Keratinocyte (primary cell): Measurements from ENCODE around the gene PICALM. TPM values are rescaled to one million over a fixed set of nuclear protein-coding genes. Genes with fewer than 3 reads are reported as not detected.

ENCODE experiments used
- DNase-seq: peaks from one replicate; pipeline ENCODE4 v3.0.0-alpha.2; 2011; ENCODE audit warnings: low read depth, missing footprints, low spot score
- FAIRE-seq: peaks from 2 replicates; lab custom pipeline; 2011; peaks lifted over from hg19 to GRCh38; lab: Jason Lieb, UNC
- H2AFZ ChIP-seq: 2 replicates; pipeline ENCODE4 v1.6.0; 2012; ENCODE audit warnings: low read length, control low read depth, inconsistent platforms; ENCODE audit not compliant: control insufficient read depth
- H3K27ac ChIP-seq: 2 replicates; pipeline ENCODE4 v1.5.1; 2011; ENCODE audit warnings: low read length; ENCODE audit not compliant: control insufficient read depth, insufficient read depth
- H3K27me3 ChIP-seq: 3 replicates; pipeline ENCODE4 v1.6.0; 2011; ENCODE audit warnings: low read length; ENCODE audit not compliant: control insufficient read depth, insufficient read depth; ENCODE audit errors: extremely low read depth
- H3K36me3 ChIP-seq, 2 experiments: 2 replicates in 1 of 2; 3 replicates in 1 of 2; pipeline ENCODE4 v1.5.1; 2011; ENCODE audit warnings: low read length in 2 of 2, mild to moderate bottlenecking in 1 of 2; ENCODE audit not compliant: control insufficient read depth in 2 of 2, insufficient read depth in 2 of 2; ENCODE audit errors: extremely low read depth in 1 of 2
- H3K4me1 ChIP-seq: 3 replicates; pipeline ENCODE4 v1.5.1; 2011; ENCODE audit warnings: low read length; ENCODE audit not compliant: control insufficient read depth, insufficient read depth; ENCODE audit errors: extremely low read depth
- H3K4me2 ChIP-seq: 3 replicates; pipeline ENCODE4 v1.6.0; 2011; ENCODE audit warnings: low read depth, low read length; ENCODE audit not compliant: control insufficient read depth, insufficient read depth; ENCODE audit errors: extremely low read depth
- H3K4me3 ChIP-seq, 3 experiments: fragments of 200-600 bp in 1 of 3; sonication (generic) in 1 of 3; 2 replicates in 2 of 3; 3 replicates in 1 of 3; pipeline ENCODE4 v1.5.1; 2011 to 2016; ENCODE audit warnings: low read length in 3 of 3, mild to moderate bottlenecking in 3 of 3, control low read depth in 2 of 3, inconsistent platforms in 1 of 3, low read depth in 1 of 3, mixed read lengths in 1 of 3, mixed run types in 1 of 3, moderate library complexity in 1 of 3; ENCODE audit not compliant: control insufficient read depth in 2 of 3, insufficient read depth in 2 of 3; ENCODE audit errors: extremely low read depth in 1 of 3
- H3K79me2 ChIP-seq: 2 replicates; pipeline ENCODE4 v1.6.0; 2012; ENCODE audit warnings: low read length; ENCODE audit not compliant: control insufficient read depth, insufficient read depth
- H3K9ac ChIP-seq: 3 replicates; pipeline ENCODE4 v1.6.0; 2011; ENCODE audit warnings: low read length; ENCODE audit not compliant: control insufficient read depth, insufficient read depth; ENCODE audit errors: extremely low read depth
- H3K9me1 ChIP-seq: 3 replicates; pipeline ENCODE4 v1.6.0; 2011; ENCODE audit warnings: low read length; ENCODE audit not compliant: control insufficient read depth, insufficient read depth; ENCODE audit errors: extremely low read depth
- H3K9me3 ChIP-seq: 2 replicates; pipeline ENCODE4 v1.5.1; 2012; ENCODE audit warnings: low read depth, low read length; ENCODE audit not compliant: control insufficient read depth
- H4K20me1 ChIP-seq: 3 replicates; pipeline ENCODE4 v1.6.0; 2011; ENCODE audit warnings: low read length; ENCODE audit not compliant: control insufficient read depth, insufficient read depth; ENCODE audit errors: extremely low read depth
- CTCF ChIP-seq, 3 experiments: IDR thresholded peaks in 1 of 3; conservative IDR thresholded peaks in 1 of 3; optimal IDR thresholded peaks in 1 of 3; 2 replicates in 2 of 3; 3 replicates in 1 of 3; pipeline versions ENCODE3 to v1.5.1; 2011; ENCODE audit warnings: low read length in 3 of 3, mild to moderate bottlenecking in 3 of 3, moderate library complexity in 2 of 3, control low read depth in 1 of 3, inconsistent platforms in 1 of 3; ENCODE audit not compliant: insufficient read depth in 2 of 3; ENCODE audit errors: extremely low read depth in 1 of 3
- EZH2 ChIP-seq: IDR thresholded peaks from one replicate; pipeline ENCODE4 v1.6.1; 2012; ENCODE audit warnings: inconsistent platforms, mild to moderate bottlenecking, low read length, moderate library complexity
- dilution Hi-C: fragments of 300-500 bp; cut with MboI; formaldehyde crosslinking; loops from one replicate; pipeline ENCODE4 v1.7.0; 2020; ENCODE audit warnings: low sequenced_read_pairs; ENCODE audit not compliant: extremely low pct_ligation_motif_present
- polyA plus RNA-seq, 5 experiments: library from polyadenylated mRNA; depleted of rRNA in 3 of 5; stranded (reverse) in 3 of 5; stranded (forward) in 1 of 5; unstranded in 1 of 5; fragments of >200 nt; gene quantifications; 1 replicate in 1 of 5; 2 replicates in 3 of 5; 3 replicates in 1 of 5; pipeline versions ENCODE4 v1.2.1 to v1.2.3, GENCODE V29; 2011 to 2012; ENCODE audit warnings: missing spikeins in 2 of 5, low read depth in 1 of 5, low replicate concordance in 1 of 5

Gene PICALM
- polyA plus RNA-seq, 1 donor (not counting 4 experiments of a cell fraction or from before 2014, with no cell fraction given), result 293 TPM

- peak overlapping the region in 1 of 3 experiments; percentile 2 for H3K4me3 ChIP-seq
- H3K9me3 ChIP-seq, result no peaks in the 10 kb centered on the region
- FAIRE-seq (no peak), DNase-seq (no peak)
- no peaks in the 10 kb centered on the region for H3K9me1 ChIP-seq
- H3K36me3 ChIP-seq, result no peaks in the 10 kb centered on the region
- dilution Hi-C loops, result loop anchor here (25.0 kb wide), 1 partner anchor 171 kb away; no protein-coding TSS in a partner anchor
- TF ChIP-seq CTCF (optimal IDR thresholded peaks at IDR 0.05 in 1 of 3, IDR thresholded peaks at IDR 0.05 in 1 of 3, conservative IDR thresholded peaks at IDR 0.05 in 1 of 3; ENCODE audit: extremely low read depth in 1 of 3, insufficient read depth in 2 of 3, low read length in 3 of 3) (no peak), EZH2 (no peak)
- peaks cover 95% of the 10 kb centered on the region for H3K79me2 ChIP-seq
- H3K27me3 ChIP-seq, result no peaks in the 10 kb centered on the region
- H3K4me1 ChIP-seq, result peaks cover 14% of the 10 kb centered on the region
- H2AFZ ChIP-seq, result no peak overlapping the region
- peak overlapping the region; percentile 26 for H3K4me2 ChIP-seq
- H4K20me1 ChIP-seq, result peaks cover 24% of the 10 kb centered on the region
- no peak overlapping the region for H3K9ac ChIP-seq
- H3K27ac ChIP-seq, result peak overlapping the region; percentile 3
Observed at GRCh38 chr11:86040919-86041850, 27.7 kb downstream of the PICALM start.

- no peak overlapping the region for H3K27ac ChIP-seq
- dilution Hi-C loops, result loop anchor here (25.0 kb wide), 1 partner anchor 173 kb away; no protein-coding TSS in a partner anchor
- TF ChIP-seq EZH2 (no peak), CTCF (optimal IDR thresholded peaks at IDR 0.05 in 1 of 3, IDR thresholded peaks at IDR 0.05 in 1 of 3, conservative IDR thresholded peaks at IDR 0.05 in 1 of 3; ENCODE audit: extremely low read depth in 1 of 3, insufficient read depth in 2 of 3, low read length in 3 of 3) (no peak)
- H3K27me3 ChIP-seq, result no peaks in the 10 kb centered on the region
- FAIRE-seq, result no peak
- H3K4me1 ChIP-seq, result peaks cover 9% of the 10 kb centered on the region
- no peaks in the 10 kb centered on the region for H3K36me3 ChIP-seq
- no peak overlapping the region for H3K9ac ChIP-seq
- peaks cover 95% of the 10 kb centered on the region for H3K79me2 ChIP-seq
- peaks cover 18% of the 10 kb centered on the region for H4K20me1 ChIP-seq
- H3K4me2 ChIP-seq, result no peak overlapping the region
- H3K9me1 ChIP-seq, result peaks cover 2% of the 10 kb centered on the region
- no peak for DNase-seq
- no peaks in the 10 kb centered on the region for H3K9me3 ChIP-seq
- H2AFZ ChIP-seq, result no peak overlapping the region
- H3K4me3 ChIP-seq, result no peak overlapping the region
Observed at GRCh38 chr11:86039094-86039493, 29.8 kb downstream of the PICALM start.
